Trophoblast cell (in vitro differentiated cells and primary cell): Measurements from ENCODE around the gene PPP1R13L.

ENCODE experiments used
- DNase-seq, 2 donors: peaks; one replicate each; pipeline ENCODE4 v3.0.0-alpha.2; 2016
- H2AFZ ChIP-seq: 2 replicates; pipeline ENCODE4 v1.6.1; 2013; ENCODE audit warnings: low read length, moderate library complexity, mild to moderate bottlenecking; ENCODE audit not compliant: insufficient read depth, poor library complexity
- H2AK5ac ChIP-seq: 2 replicates; pipeline ENCODE4 v1.6.1; 2013; ENCODE audit warnings: mild to moderate bottlenecking, low read length
- H2BK120ac ChIP-seq: 2 replicates; pipeline ENCODE4 v1.6.1; 2013; ENCODE audit warnings: low read length, mild to moderate bottlenecking, moderate library complexity; ENCODE audit not compliant: insufficient read depth, poor library complexity
- H2BK12ac ChIP-seq: 2 replicates; pipeline ENCODE4 v1.6.1; 2013; ENCODE audit warnings: mild to moderate bottlenecking, low read length, moderate library complexity
- H2BK5ac ChIP-seq: 2 replicates; pipeline ENCODE4 v1.6.1; 2013; ENCODE audit warnings: low read length, low read depth, moderate library complexity, mild to moderate bottlenecking; ENCODE audit not compliant: poor library complexity
- H3K14ac ChIP-seq: 2 replicates; pipeline ENCODE4 v1.6.1; 2013; ENCODE audit warnings: mild to moderate bottlenecking, low read length
- H3K18ac ChIP-seq: 2 replicates; pipeline ENCODE4 v1.6.1; 2013; ENCODE audit warnings: mild to moderate bottlenecking, low read length
- H3K23ac ChIP-seq: 2 replicates; pipeline ENCODE4 v1.6.1; 2013; ENCODE audit warnings: low read length
- H3K27ac ChIP-seq: 2 replicates; pipeline ENCODE4 v1.5.1; 2013; ENCODE audit warnings: low read depth, mild to moderate bottlenecking, inconsistent platforms, low read length, moderate library complexity
- H3K27me3 ChIP-seq: 2 replicates; pipeline ENCODE4 v1.6.1; 2013; ENCODE audit warnings: inconsistent platforms, mild to moderate bottlenecking, low read length, moderate library complexity; ENCODE audit not compliant: insufficient read depth
- H3K36me3 ChIP-seq, 2 experiments: 1 replicate in 1 of 2; 2 replicates in 1 of 2; pipeline ENCODE4 v1.6.1; 2013; ENCODE audit warnings: low read length in 2 of 2, mild to moderate bottlenecking in 2 of 2, moderate library complexity in 1 of 2; ENCODE audit not compliant: insufficient read depth in 2 of 2, control insufficient read depth in 1 of 2
- H3K4ac ChIP-seq: 2 replicates; pipeline ENCODE4 v1.6.1; 2013; ENCODE audit warnings: low read depth, mild to moderate bottlenecking, low read length, moderate library complexity
- H3K4me1 ChIP-seq, 2 experiments: 1 replicate in 1 of 2; 2 replicates in 1 of 2; pipeline ENCODE4 v1.6.1; 2013; ENCODE audit warnings: low read length in 2 of 2, mild to moderate bottlenecking in 2 of 2, moderate library complexity in 1 of 2; ENCODE audit not compliant: insufficient read depth in 2 of 2, control insufficient read depth in 1 of 2
- H3K4me2 ChIP-seq: 2 replicates; pipeline ENCODE4 v1.6.1; 2013; ENCODE audit warnings: inconsistent platforms, mild to moderate bottlenecking, low read length, moderate library complexity
- H3K4me3 ChIP-seq: 2 replicates; pipeline ENCODE4 v1.5.1; 2013; ENCODE audit warnings: mild to moderate bottlenecking, low read depth, low read length, inconsistent platforms
- H3K79me1 ChIP-seq: one replicate; pipeline ENCODE4 v1.6.1; 2013; ENCODE audit warnings: low read length
- H3K79me2 ChIP-seq: 2 replicates; pipeline ENCODE4 v1.6.1; 2013; ENCODE audit warnings: low read length, mild to moderate bottlenecking; ENCODE audit not compliant: control insufficient read depth, insufficient read depth, poor library complexity
- H3K9ac ChIP-seq: 2 replicates; pipeline ENCODE4 v1.6.1; 2013; ENCODE audit warnings: mild to moderate bottlenecking, low read length
- H3K9me3 ChIP-seq: 2 replicates; pipeline ENCODE4 v1.6.1; 2013; ENCODE audit warnings: low read depth, mild to moderate bottlenecking, control low read depth, inconsistent platforms, low read length; ENCODE audit not compliant: insufficient read depth
- H4K12ac ChIP-seq: 2 replicates; pipeline ENCODE4 v1.6.1; 2013; ENCODE audit warnings: low read depth, mild to moderate bottlenecking, low read length, moderate library complexity
- H4K8ac ChIP-seq: 2 replicates; pipeline ENCODE4 v1.6.1; 2013; ENCODE audit warnings: low read depth, mild to moderate bottlenecking, low read length, moderate library complexity
- H4K91ac ChIP-seq: one replicate; pipeline ENCODE4 v1.6.1; 2013; ENCODE audit warnings: low read depth, mild to moderate bottlenecking, low read length, moderate library complexity
- WGBS: extraction: QIAGEN DNeasy Blood & Tissue Kit; methylation state at CpG from one replicate; pipeline ENCODE4 v1.1.7; 2013; ENCODE audit warnings: missing lambda C conversion rate; ENCODE audit not compliant: insufficient read length, insufficient coverage; ENCODE audit errors: extremely low coverage; 5-methylcytosine and 5-hydroxymethylcytosine counted together

The PPP1R13L gene

GRCh38 chr19:45448887-45449299 lies 44.0 kb upstream of the PPP1R13L start:
- Histone ChIP-seq H2BK5ac (peak overlapping the region; percentile 7), H3K18ac (peak overlapping the region; percentile 46), H3K9me3 (no peaks in the 10 kb centered on the region), H3K4ac (peak overlapping the region; percentile 60), H3K36me3 (no peaks in the 10 kb centered on the region), H3K79me2 (peaks cover 4% of the 10 kb centered on the region), H2BK120ac (no peak overlapping the region), H2AK5ac (no peak overlapping the region), H3K27me3 (no peaks in the 10 kb centered on the region), H4K12ac (no peak overlapping the region), H3K23ac (no peak overlapping the region), H4K8ac (peak overlapping the region; percentile 15), H3K14ac (no peak overlapping the region), H2AFZ (no peak overlapping the region), H3K4me3 (no peak overlapping the region), H3K79me1 (peaks cover 36% of the 10 kb centered on the region), H3K4me2 (no peak overlapping the region), H3K27ac (no peak overlapping the region), H2BK12ac (peak overlapping the region; percentile 37), H4K91ac (peak overlapping the region; percentile 1), H3K9ac (no peak overlapping the region), H3K4me1 (peaks cover 9 to 30% of the 10 kb centered on the region in 2 experiments)
- peak in 1 of 2 donors; percentile 46 for DNase-seq
- WGBS = no CpG with 5 or more reads among the region's 7 CpGs

GRCh38 chr19:45448425-45448756 lies 43.5 kb upstream of the PPP1R13L start:
- Histone ChIP-seq H4K8ac (no peak overlapping the region), H3K4me1 (peaks cover 7 to 28% of the 10 kb centered on the region in 2 experiments), H3K4me2 (no peak overlapping the region), H2BK5ac (no peak overlapping the region), H3K79me2 (peaks cover 8% of the 10 kb centered on the region), H2AK5ac (no peak overlapping the region), H3K4me3 (no peak overlapping the region), H3K23ac (no peak overlapping the region), H2AFZ (no peak overlapping the region), H3K14ac (no peak overlapping the region), H3K9ac (no peak overlapping the region), H3K79me1 (peaks cover 38% of the 10 kb centered on the region), H4K91ac (no peak overlapping the region), H3K18ac (no peak overlapping the region), H3K36me3 (no peaks in the 10 kb centered on the region), H3K27ac (no peak overlapping the region), H2BK120ac (no peak overlapping the region), H2BK12ac (no peak overlapping the region), H3K9me3 (no peaks in the 10 kb centered on the region), H3K27me3 (no peaks in the 10 kb centered on the region), H3K4ac (no peak overlapping the region), H4K12ac (no peak overlapping the region)
- peak in 1 of 2 donors; percentile 22 for DNase-seq
- no CpG with 5 or more reads among the region's 3 CpGs for WGBS

- Histone ChIP-seq H3K27me3 (no peaks in the 10 kb centered on the region), H3K79me1 (peaks cover 38% of the 10 kb centered on the region), H3K4me1 (peaks cover 12 to 28% of the 10 kb centered on the region in 2 experiments), H2AFZ (no peak overlapping the region), H3K9ac (no peak overlapping the region), H3K18ac (no peak overlapping the region), H3K27ac (no peak overlapping the region), H3K4ac (no peak overlapping the region), H2AK5ac (no peak overlapping the region), H3K9me3 (no peaks in the 10 kb centered on the region), H3K23ac (no peak overlapping the region), H3K36me3 (no peaks in the 10 kb centered on the region), H2BK120ac (no peak overlapping the region), H4K91ac (peak overlapping the region; percentile 59), H3K4me2 (no peak overlapping the region), H4K8ac (no peak overlapping the region), H2BK12ac (peak overlapping the region; percentile 55), H3K14ac (no peak overlapping the region), H2BK5ac (no peak overlapping the region), H3K4me3 (no peak overlapping the region), H3K79me2 (peaks cover 8% of the 10 kb centered on the region), H4K12ac (no peak overlapping the region)
- no peak for DNase-seq
- WGBS = no CpG with 5 or more reads among the region's 7 CpGs
These were observed 42.1 kb upstream of the PPP1R13L start for GRCh38 chr19:45446944-45447343.

GRCh38 chr19:45446295-45446694 lies 41.4 kb upstream of the PPP1R13L start:
- no peak overlapping the region for H2BK120ac ChIP-seq
- peaks cover 8% of the 10 kb centered on the region for H3K79me2 ChIP-seq
- no peak overlapping the region for H3K4me3 ChIP-seq
- no peak overlapping the region for H3K14ac ChIP-seq
- no peak overlapping the region for H2AFZ ChIP-seq
- H3K4me1 ChIP-seq = peaks cover 8 to 23% of the 10 kb centered on the region in 2 experiments
- no CpG with 5 or more reads among the region's 6 CpGs for WGBS
- no peak overlapping the region for H3K23ac ChIP-seq
- no peak overlapping the region for H3K18ac ChIP-seq
- H3K4ac ChIP-seq = no peak overlapping the region
- no peaks in the 10 kb centered on the region for H3K9me3 ChIP-seq
- H3K79me1 ChIP-seq = peaks cover 32% of the 10 kb centered on the region
- no peaks in the 10 kb centered on the region for H3K27me3 ChIP-seq
- peak overlapping the region; percentile 19 for H2BK12ac ChIP-seq
- no peak overlapping the region for H4K12ac ChIP-seq
- DNase-seq = peak in 1 of 2 donors; percentile 51
- H3K4me2 ChIP-seq = no peak overlapping the region
- no peak overlapping the region for H4K8ac ChIP-seq
- peak overlapping the region; percentile 18 for H2AK5ac ChIP-seq
- no peaks in the 10 kb centered on the region for H3K36me3 ChIP-seq
- no peak overlapping the region for H2BK5ac ChIP-seq
- H3K9ac ChIP-seq = no peak overlapping the region
- no peak overlapping the region for H4K91ac ChIP-seq
- no peak overlapping the region for H3K27ac ChIP-seq
